Gastroesophageal sphincter (tissue), 4 donors: ENCODE data around the gene SLC1A3. TPM values are rescaled to one million over a fixed set of nuclear protein-coding genes. Genes with fewer than 3 reads are reported as not detected.

Source experiments
- ATAC-seq: fragments of 150-250 bp; one replicate; pipeline ENCODE4 v1.9.1; 2016; ENCODE audit warnings: mild to moderate bottlenecking, moderate library complexity
- H3K27ac ChIP-seq, 4 donors: fragments of 200-600 bp; sonication (generic) in 3 of 4; 1 replicate in 3 of 4; 2 replicates in 1 of 4; pipeline ENCODE4 v1.5.1; 2016 to 2019
- H3K27me3 ChIP-seq: fragments of 200-600 bp; sonication (generic); one replicate; pipeline ENCODE4 v1.5.1; 2019
- H3K36me3 ChIP-seq, 2 donors: fragments of 200-600 bp; sonication (generic); one replicate each; pipeline ENCODE4 v1.5.1; 2019; ENCODE audit warnings: control low read depth in 1 of 2
- H3K4me1 ChIP-seq, 3 donors: fragments of 200-600 bp; sonication (generic); 1 replicate in 2 of 3; 2 replicates in 1 of 3; pipeline ENCODE4 v1.5.1; 2016 to 2019; ENCODE audit warnings: control low read depth in 2 of 3
- H3K4me3 ChIP-seq, 2 donors: fragments of 200-600 bp; sonication (generic); one replicate each; pipeline ENCODE4 v1.5.1; 2019; ENCODE audit warnings: mild to moderate bottlenecking in 1 of 2, moderate library complexity in 1 of 2
- H3K9me3 ChIP-seq, 3 donors: fragments of 200-600 bp; sonication (generic); one replicate each; pipeline ENCODE4 v1.5.1; 2017 to 2019; ENCODE audit warnings: control low read depth in 2 of 3
- EP300 ChIP-seq: sonication (generic); formaldehyde crosslinking; IDR thresholded peaks from one replicate; pipeline ENCODE4 v1.6.1; 2017; ENCODE audit warnings: antibody characterized with exemption, mild to moderate bottlenecking
- POLR2A ChIP-seq, 2 donors: fragments of 450-650 bp; IDR thresholded peaks; one replicate each; pipeline ENCODE4 v1.6.1; 2017; ENCODE audit warnings: antibody characterized with exemption in 2 of 2, mild to moderate bottlenecking in 2 of 2, moderate library complexity in 1 of 2
- POLR2AphosphoS5 ChIP-seq: sonication (generic); formaldehyde crosslinking; IDR thresholded peaks from one replicate; pipeline ENCODE4 v1.6.1; 2017; ENCODE audit warnings: antibody characterized with exemption
- WGBS, 2 donors: methylation state at CpG; one replicate each; pipeline ENCODE4 v1.1.5; 2018; ENCODE audit warnings: low coverage in 1 of 2; 5-methylcytosine and 5-hydroxymethylcytosine counted together
- total RNA-seq, 4 donors: library from RNA; depleted of rRNA; stranded (reverse); fragments of >200 nt; gene quantifications; one replicate each; pipeline ENCODE4 v1.1.0, GENCODE V29; 2016
- TF ChIP-seq, protein P1 (sequence below), 4 experiments: fragments of 200-600 bp in 2 of 4; fragments of 450-650 bp in 2 of 4; sonication (generic) in 1 of 4; IDR thresholded peaks; one replicate each; pipeline ENCODE4 v1.5.1; 2017 to 2019; ENCODE audit warnings: antibody characterized with exemption in 4 of 4, mild to moderate bottlenecking in 2 of 4, moderate library complexity in 2 of 4

SLC1A3 gene
- total RNA-seq, 4 donors from 2014 or later, result 8.9 to 24.6 (median 16.4) TPM

- H3K9me3 ChIP-seq, result no peaks in the 10 kb centered on the region
- ATAC-seq, result no peak
- no peaks in the 10 kb centered on the region for H3K27me3 ChIP-seq
- no peak for TF ChIP-seq POLR2A (IDR thresholded peaks at IDR 0.05)
- TF ChIP-seq EP300, result no peak
- TF ChIP-seq, protein P1, sequence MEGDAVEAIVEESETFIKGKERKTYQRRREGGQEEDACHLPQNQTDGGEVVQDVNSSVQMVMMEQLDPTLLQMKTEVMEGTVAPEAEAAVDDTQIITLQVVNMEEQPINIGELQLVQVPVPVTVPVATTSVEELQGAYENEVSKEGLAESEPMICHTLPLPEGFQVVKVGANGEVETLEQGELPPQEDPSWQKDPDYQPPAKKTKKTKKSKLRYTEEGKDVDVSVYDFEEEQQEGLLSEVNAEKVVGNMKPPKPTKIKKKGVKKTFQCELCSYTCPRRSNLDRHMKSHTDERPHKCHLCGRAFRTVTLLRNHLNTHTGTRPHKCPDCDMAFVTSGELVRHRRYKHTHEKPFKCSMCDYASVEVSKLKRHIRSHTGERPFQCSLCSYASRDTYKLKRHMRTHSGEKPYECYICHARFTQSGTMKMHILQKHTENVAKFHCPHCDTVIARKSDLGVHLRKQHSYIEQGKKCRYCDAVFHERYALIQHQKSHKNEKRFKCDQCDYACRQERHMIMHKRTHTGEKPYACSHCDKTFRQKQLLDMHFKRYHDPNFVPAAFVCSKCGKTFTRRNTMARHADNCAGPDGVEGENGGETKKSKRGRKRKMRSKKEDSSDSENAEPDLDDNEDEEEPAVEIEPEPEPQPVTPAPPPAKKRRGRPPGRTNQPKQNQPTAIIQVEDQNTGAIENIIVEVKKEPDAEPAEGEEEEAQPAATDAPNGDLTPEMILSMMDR (IDR thresholded peaks at IDR 0.05), result no peak
- no peak for TF ChIP-seq POLR2AphosphoS5
- no peaks in the 10 kb centered on the region for H3K4me1 ChIP-seq
- H3K4me3 ChIP-seq, result no peak overlapping the region
- 60 to 80% methylated on average over 2 to 7 of the region's 7 CpGs for WGBS, 2 donors
- H3K36me3 ChIP-seq, result no peaks in the 10 kb centered on the region
- H3K27ac ChIP-seq, result no peak overlapping the region
Measured at GRCh38 chr5:36613771-36614656, 7.6 kb downstream of the SLC1A3 start.

- Histone ChIP-seq H3K9me3 (no peaks in the 10 kb centered on the region), H3K27ac (no peak overlapping the region), H3K36me3 (no peaks in the 10 kb centered on the region), H3K4me3 (no peak overlapping the region), H3K27me3 (no peaks in the 10 kb centered on the region), H3K4me1 (no peaks in the 10 kb centered on the region)
- TF ChIP-seq EP300 (no peak), POLR2AphosphoS5 (no peak), POLR2A (IDR thresholded peaks at IDR 0.05) (no peak)
- TF ChIP-seq, protein P1 (IDR thresholded peaks at IDR 0.05), result no peak
- no peak for ATAC-seq
- 75 to 84% methylated on average over 4 of the region's 4 CpGs for WGBS, 2 donors
Measured at GRCh38 chr5:36614657-36615308, 8.4 kb downstream of the SLC1A3 start.

GRCh38 chr5:36619012-36619635 is 12.7 kb downstream of the SLC1A3 start:
- Histone ChIP-seq H3K27me3 (no peaks in the 10 kb centered on the region), H3K27ac (no peak overlapping the region), H3K4me3 (no peak overlapping the region), H3K9me3 (no peaks in the 10 kb centered on the region), H3K36me3 (no peaks in the 10 kb centered on the region), H3K4me1 (no peaks in the 10 kb centered on the region)
- TF ChIP-seq EP300 (no peak), POLR2A (IDR thresholded peaks at IDR 0.05) (no peak)
- TF ChIP-seq, protein P1 (IDR thresholded peaks at IDR 0.05), result no peak
- WGBS, 2 donors, result 81 to 85% methylated on average over 4 to 8 of the region's 8 CpGs
- ATAC-seq, result no peak

DNA sequence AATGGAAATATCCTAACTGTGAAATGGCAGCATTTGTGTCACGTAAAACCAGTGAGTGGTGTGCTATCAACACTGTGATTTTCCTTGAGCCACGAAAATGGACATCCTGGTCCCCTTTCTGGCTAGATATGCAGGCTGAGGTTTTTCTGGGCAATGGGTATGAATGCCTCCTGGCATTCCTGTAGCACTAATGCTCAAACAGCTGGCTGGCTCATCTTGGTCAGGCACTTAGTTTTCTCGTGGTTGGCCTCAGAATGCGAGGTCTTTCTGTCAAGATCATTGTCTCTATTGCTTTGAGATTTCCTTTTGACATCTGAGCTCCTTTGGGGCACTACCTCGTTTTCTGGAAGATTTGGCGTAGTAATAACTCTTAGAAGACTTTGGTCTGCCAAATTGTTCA is 15.6 kb downstream of the SLC1A3 start:
- no peak for TF ChIP-seq EP300
- TF ChIP-seq, protein P1 (IDR thresholded peaks at IDR 0.05), result no peak
- WGBS, 2 donors, result 84 to 85% methylated on average over 6 of the region's 6 CpGs
- no peak for ATAC-seq
- H3K27me3 ChIP-seq, result no peaks in the 10 kb centered on the region
- H3K36me3 ChIP-seq, result no peaks in the 10 kb centered on the region
- no peak overlapping the region for H3K27ac ChIP-seq
- H3K4me1 ChIP-seq, result no peaks in the 10 kb centered on the region
- H3K9me3 ChIP-seq, result no peaks in the 10 kb centered on the region
- no peak overlapping the region for H3K4me3 ChIP-seq
